GM21619 (cell line): ENCODE results near the gene PLXNA2.

Experiments used
- ATAC-seq: cut with Tn5 transposase; IDR thresholded peaks from one replicate; pipeline ENCODE4 v1.9.1; 2021; ENCODE audit not compliant: unreplicated experiment

The PLXNA2 gene

DNA sequence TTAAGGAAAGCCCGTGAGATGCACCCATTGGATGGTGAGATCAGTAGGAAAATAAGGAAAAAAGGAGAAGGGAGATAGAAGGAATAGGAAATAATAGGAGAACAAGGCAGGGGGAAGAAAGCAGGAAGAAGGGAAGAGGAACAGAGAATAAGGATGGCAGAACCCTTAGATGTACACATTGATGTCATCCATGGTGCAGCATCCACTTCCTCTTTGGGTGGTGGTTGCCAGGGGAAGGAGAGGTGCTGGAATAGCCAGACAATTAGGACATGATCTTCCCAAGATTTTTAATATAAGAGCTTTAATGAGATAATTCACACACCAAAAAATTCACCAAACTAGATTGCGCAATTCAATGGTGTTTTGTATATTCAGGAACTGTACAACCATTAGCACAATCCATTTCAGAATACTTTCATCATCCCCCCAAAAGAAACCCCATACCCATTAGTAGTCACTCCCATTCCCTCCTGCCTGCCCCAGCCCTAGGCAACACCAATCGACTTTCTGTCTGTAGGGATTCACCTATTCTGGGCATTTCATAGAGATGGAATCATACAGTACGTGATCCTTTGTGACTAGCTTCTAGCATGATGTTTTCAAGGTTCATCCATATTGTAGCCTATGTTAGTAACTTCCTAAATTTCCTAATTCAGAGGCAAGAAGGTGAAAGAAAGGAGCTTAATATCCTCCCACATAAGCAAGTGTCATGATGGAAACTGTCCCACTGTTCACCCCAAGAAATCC is 121.4 kb downstream of the PLXNA2 start:
- no peak for ATAC-seq

DNA sequence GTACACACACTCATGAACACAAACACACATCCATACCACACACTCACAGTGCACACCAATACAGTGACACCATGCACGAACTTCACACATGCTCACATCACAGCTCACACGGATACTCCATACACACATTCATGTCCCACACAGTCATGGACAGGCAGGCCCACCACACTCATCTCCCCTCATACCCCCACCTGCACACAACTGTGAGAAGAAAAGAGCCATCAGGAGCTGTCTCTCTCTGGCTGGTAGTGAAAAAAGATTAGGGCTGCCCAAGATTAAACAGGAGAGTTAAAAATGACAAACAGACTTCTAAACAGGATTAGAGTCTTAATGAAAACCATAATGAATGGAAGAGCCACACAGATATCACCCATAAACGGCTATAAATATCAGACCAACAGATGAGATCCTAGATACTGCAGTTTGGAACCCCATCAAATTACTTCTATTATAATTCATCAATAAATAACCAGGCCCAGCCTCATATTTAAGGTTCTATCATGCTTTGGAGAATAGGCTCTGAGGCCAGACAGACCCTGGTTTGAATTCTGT is 122.3 kb downstream of the PLXNA2 start:
- no peak for ATAC-seq

DNA sequence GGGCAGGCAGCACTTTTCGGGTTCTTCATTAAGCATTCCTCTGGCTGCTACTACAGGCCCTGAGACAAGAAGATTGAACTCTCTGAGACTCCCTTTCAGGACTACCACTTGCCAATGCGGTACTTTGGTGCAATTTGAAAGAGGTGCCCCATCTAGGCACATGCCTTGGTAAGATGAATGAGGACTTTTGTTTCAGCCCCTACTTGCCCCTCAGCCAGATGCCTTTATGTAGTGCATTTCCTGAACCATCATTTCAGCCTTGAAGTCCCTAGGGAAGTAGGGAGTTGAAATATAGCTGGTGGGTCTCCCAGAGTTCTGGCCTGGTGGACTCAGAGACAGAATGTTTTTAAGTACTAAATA is 123.8 kb downstream of the PLXNA2 start:
- no peak for ATAC-seq

DNA sequence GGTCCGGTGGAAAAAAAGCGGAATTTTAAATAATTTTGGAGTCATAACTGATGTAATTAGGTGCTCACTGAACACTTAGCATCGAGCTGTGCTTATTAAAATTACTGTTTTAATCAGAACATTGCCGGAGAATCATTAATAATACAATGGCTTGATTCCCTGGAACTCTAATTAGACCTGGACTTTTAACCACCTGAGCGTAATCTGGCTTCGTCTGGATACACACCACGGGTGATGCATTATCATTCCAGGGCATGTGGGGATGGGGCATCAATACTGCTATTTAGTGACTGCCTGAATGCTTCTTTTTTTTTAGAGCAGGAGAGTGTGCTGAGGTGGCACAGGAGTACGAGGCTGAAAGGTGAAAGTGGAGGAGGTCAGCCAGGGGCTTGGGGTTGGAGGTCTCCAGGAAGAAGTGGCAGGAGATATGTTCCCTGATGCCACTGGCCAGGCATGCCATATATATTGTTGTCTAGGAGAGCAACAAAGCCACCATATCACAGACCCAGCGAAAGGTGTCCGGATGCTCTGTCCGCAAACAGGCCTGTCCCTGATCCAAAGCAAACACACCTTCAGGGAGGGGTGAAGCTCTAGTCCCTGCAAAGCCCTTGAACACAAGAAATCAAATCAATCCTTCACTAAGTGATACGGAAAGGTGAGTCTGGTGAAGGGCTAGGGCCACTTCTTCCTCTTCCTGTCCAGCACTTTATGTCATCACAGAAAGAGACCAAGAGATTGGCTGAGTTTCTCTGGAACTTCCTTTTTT is 125.2 kb downstream of the PLXNA2 start:
- no peak for ATAC-seq

DNA sequence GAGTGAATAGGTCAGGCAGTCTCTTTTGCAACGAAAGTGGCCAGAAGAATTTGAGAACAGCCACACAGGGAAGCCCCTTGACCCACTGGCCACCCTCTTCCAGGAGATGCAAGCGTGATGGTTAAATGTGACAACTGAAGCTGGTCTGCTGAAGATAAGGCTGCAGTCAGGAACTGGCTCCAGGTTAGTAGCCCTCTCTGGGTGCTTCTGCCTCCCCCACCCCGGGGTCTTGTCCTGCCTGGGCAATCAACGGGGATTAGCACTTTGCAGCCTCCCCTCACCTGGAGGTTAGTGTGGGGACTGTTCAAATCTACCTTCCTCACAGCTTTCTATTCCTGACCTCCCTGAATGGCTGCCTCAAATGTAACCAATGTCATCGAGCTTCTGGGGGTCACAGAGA is 125.9 kb downstream of the PLXNA2 start:
- ATAC-seq, result no peak

DNA sequence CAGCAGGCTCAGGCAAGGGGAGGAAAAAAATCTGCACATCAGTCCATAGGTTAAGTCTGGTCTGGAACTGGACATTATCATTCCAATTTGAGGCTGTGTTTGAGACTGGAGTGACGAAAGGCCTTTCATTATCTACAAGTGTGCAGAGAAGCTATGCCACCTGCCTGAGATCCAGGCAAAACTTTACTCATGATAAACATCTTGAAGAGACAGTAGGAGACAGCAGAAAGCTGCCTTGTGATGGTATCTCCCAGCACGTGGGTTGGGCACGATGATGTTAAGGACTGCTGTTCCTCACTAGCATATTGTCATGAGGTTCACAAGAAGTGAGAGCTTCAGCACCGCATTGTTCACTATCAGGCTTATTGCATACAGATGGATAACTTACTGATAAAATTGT is 126.4 kb downstream of the PLXNA2 start:
- ATAC-seq, result no peak

DNA sequence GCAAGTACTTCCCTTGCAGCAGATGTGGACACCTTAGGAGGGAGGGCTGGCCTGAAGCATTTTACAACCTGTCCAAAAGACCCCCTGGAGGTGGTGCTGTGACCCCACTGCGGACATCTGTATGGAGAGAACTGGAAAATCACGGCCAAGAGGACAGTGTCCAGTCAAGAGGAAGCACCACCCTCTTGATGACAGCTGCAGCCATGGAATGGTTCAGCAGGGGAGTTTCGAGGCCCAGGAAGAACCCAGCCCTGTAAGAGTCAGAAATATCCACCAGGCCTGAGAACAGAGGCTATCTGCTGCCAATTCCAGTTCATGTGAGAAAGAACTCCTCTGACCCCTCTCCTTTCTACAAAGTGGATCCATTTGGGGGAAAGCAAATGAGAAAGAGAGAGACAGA is 126.8 kb downstream of the PLXNA2 start:
- ATAC-seq, result no peak

DNA sequence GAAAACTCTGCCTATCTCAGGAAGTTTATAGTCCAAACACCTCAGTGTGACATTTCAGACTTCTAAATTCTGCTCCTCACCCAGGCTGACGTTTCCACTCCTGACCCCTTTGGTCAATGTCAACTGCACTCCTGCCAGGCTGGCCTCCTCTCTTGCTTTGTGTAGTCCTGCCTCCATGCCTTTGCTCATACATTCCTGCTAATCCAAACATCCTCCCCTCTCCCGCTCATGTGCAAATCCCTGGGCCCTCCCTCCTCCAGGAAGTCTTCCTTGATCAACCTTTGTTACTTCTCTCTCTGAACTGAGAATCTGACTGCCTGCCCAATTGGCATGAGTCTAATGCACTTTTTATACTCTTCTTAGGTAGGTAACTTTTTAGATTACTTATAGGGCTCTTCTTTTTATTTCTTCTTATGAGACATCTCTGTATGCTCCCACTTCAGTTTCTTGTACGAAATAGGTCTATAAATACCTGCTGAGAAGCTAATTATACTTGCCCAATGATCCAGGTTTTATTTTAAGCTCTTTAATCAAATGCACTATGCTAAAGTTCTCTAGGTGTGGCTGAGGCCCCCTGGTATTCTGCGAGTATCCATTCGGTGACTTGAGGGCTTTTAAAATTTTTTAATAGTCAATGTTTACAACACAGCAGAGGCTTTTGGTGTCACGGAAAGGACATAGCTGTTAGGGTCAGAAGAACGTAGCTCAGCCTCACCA is 128.1 kb downstream of the PLXNA2 start:
- ATAC-seq, result no peak

DNA sequence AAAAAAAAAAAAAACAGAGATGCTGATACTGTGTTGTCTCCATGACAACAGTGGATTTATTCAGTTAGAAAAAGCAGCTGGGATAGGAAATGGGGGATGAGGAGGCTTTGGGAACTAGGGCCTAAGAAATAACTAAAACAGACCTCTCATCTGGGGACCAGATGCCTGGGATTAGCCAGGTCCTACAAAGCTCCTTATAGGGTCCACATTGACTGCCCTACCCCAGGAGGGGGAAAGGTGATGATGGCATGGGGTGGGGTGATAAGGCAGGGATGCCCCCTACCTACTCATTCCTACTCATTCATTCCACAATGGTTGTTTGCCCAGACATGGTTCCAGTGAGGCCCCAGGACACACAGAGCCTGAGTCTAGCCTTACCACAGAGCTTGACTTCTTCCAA is 131.2 kb downstream of the PLXNA2 start:
- no peak for ATAC-seq

DNA sequence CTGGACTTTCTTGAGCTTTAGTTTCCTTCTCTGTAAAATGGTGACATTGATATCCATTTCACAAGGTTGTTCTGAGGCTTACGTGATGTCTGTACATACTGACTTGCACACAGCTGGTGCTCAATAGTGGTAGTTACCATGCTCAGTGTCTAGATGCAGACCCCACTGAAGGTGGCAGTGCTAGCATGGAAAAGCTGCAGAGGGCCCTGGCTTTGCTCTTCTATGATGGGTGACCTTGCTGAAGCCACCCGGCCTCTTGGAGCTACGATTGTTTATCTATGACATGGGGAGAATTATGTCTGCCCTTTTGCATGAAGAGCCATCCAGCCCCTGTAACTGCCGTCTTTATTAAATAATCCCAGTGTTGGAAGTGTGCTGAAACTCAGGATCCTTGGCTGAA is 131.8 kb downstream of the PLXNA2 start:
- no peak for ATAC-seq

DNA sequence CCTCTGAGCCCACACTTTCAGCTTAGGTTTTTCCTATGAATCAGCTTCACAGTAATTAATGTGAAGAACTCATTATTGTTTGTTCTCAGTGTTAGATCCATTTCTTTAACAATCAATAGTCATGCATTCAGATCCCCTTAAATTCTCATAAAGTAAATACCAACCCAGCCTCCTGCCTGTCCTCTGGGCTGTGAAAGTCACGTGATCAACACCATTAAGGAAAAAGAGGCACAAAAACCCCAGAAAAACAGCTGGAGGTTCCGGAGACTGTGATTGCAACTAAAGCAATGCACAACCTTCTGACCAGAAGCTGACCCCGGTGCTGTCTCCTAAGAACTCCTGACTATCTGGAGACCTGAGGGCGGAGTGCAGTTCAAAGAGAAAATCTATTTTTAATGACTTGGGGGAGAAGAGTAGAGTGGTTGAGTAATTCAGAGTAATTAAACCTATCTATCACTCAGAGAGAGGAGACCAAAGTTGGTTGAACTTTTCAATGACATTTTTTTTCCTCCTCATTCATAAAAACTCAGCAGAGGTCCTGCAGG is 132.5 kb downstream of the PLXNA2 start:
- no peak for ATAC-seq

DNA sequence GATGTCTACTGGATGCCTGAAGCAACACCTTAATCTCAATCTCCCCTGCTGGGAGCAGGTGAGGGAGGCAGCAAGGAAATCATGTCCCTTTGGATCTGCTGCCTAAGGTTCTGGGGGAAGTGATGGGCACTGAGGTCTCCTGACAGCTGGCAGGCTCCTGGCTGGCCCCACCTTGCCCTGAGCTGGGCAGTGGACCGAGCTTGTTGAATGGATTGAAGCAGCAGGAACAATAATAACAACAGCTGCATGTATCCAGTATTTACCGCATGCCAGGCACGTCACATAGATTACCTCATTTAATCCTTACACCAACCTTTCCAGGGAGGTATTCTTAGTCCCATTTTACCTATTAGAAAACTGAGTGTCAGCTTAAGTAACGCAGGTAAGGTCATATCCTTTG is 133.9 kb downstream of the PLXNA2 start:
- no peak for ATAC-seq

DNA sequence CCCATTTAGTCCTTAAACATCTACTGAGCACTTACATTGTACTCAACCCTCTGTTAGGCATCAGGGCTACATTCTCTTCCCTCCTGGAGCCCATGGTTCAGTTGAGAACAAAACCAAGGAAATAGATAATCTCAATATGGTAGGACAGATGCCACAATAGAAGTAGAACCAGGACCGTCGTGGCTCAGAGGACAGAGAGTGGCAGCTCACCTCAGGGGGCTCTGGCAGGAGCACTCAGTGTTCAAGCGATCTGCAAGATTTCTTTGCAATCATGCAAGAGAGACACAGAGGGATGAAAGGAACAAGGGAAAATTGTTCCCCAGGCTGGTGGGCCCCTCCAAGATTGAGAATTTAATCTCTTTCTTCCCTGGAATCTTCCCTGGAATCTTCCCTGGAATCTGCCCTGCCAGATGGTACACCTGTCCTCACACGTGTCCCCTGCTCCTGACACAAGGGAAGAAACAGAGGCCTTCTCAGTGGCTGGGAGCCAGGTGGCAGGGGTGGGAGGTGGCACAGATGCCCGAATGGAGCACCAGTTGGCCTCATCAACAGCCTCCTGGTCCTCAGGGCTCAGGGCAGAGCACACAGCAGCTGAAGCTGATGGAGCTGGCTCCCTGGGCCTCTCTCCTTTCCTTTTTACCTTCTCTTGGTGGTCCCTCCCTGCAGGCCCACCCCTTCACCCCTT is 135.4 kb downstream of the PLXNA2 start:
- ATAC-seq, result no peak

DNA sequence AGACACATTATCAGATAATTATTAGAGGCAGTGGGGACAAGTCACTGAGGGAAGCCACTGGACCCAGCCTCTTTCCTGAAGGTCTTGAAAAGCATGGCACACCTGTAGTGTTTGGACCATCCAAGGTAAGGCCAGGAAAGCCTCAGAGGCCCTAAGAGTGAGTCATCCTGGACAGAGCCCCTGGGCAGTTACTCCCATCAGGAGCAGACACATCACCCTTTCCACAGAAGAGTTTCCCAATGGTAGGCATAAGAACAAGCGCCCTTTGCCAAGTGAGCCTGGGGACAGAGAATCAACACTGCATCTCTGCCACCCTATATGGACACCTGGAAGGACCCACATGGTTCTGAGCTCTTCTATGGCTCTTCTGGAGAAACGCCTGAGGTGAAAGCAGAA is 136.0 kb downstream of the PLXNA2 start:
- no peak for ATAC-seq

DNA sequence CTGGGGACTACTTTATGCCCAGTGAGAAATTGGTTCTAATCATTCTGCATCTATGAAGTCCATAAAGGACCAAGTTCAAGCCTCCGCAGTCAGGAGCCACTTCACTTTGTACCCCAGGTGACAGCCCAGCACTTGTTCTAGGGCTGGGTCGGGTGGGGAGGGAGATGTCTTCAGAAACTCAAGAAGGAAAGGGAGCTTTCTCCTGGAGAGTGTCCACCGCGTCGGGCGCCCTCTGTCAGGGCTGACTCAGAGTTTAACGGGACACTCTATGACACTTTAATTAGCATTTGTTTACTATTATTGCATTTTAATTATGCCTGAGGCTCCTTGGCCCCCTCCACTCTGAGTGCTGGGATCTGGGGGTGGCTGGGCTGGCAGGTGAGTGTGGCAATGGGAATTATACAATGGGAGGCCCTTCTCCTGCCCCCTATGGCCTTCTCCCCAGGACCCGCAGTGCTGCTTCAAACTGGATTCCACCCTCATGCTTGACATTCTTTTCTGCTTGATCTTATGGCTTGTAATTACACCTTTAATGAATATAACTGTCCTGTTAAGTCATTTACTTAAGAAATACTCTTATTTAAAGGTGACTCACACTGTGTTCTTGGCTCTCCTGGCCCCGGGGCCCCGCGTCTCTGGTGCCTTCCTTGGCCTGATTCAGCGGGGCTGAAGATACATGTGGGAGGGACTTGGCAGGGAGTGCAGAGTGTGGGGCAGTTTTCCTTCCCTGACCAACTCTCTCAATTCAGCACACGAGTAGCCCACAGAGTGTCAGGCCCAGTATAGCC is 136.6 kb downstream of the PLXNA2 start:
- ATAC-seq, result no peak

DNA sequence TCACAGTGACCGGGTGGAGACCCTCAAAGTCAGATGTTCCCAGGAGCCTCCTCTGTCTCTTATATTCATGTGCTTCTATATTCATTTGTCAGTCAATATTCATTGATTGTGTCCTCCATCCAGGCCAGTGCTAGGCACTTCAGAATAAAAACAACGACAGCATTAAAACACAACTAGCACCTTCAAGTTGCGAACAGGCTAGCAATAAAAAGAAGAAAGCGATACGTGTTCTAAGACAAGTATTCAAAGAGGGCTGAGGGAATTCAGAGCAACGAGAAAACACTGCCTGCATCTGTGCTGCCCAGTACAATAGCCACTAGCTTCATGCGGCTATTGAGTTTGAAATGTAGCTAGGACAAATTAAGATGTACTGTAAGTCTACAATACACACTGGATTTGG is 138.0 kb downstream of the PLXNA2 start:
- no peak for ATAC-seq

DNA sequence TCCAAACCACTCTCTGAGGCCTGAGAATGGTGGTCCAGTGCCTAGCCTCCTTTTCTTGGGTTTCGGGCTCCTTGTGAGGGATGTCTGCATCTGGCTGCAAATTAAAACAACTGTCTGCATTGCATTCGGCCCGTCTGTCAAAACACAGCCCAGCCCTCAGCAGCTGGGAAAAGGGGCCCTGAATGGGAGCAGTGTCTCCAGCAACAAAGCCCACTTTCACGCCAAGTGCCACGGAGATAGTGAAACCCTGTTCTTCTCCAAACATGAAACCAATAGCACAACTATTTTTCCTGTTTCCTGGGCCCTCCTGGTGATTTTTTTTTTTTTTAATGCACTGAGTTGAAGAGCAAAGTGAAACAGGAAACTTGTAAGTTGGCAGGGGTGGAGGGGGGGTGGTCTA is 138.4 kb downstream of the PLXNA2 start:
- ATAC-seq, result no peak

DNA sequence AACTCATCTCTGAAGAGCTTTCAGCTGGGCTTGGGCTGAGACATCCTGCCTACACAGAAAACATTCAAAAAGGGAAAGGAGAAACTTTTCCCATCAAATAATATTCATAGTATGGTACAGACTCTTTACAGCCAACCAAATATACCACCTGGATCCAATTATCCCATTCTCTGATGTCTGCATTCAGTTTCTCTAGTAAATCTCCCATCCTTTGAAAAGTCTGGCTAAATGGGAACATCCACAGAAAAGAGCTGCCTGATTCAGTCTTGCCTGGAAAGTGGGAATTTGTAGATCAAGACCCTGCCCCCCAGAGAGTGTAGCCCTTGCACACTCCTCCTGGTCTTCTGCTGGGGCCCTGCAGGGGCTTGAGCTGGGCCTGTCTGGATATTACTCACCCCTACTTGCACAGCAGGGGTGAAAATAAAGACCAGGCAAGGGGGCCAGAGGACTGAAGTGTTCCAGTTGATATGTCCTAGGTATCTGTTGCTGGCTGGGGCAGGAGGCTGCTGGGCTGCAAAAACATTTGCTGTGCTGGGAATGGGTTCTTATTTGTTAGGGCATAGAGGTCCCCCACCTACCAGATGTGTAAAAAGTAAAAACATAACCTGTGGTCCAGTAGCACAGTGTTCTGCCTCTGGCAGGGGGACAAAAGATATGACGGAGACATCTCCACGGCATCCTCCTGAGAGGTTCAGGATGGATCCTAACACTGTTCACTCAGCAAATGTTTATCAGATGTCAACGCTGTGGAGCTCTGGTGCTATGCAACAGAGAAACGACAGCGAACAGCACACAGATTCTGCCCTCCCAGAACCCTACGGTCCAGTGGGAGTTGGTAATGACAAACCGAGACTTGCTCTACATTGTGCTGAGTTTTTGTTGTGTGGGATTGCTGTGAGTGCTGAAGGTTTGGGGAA is 140.3 kb downstream of the PLXNA2 start:
- ATAC-seq, result no peak
